HepG2 (cell line): ENCODE measurements around the gene DLAT. TPM values are rescaled to one million over a fixed set of nuclear protein-coding genes. Genes with fewer than 3 reads are reported as not detected.
A peak's percentile ranks its signal among the peaks of the same experiment; 100 is the strongest.

Experiments
- ARNT2 ChIP-seq: sonication (generic); formaldehyde crosslinking; IDR thresholded peaks from 2 replicates; pipeline ENCODE4 v1.8.0; 2022; ENCODE audit warnings: mild to moderate bottlenecking, low read depth, missing genetic modification reagents, moderate library complexity
- BCL3 ChIP-seq: sonication (generic); formaldehyde crosslinking; IDR thresholded peaks from 2 replicates; pipeline ENCODE4 v1.5.1; 2020; ENCODE audit warnings: mild to moderate bottlenecking, missing genetic modification reagents, moderate library complexity
- GLI4 ChIP-seq: sonication (generic); formaldehyde crosslinking; IDR thresholded peaks from 2 replicates; pipeline ENCODE4 v1.5.1; 2020; ENCODE audit warnings: missing genetic modification reagents, mild to moderate bottlenecking, moderate library complexity, borderline replicate concordance
- IRX3 ChIP-seq: sonication (generic); formaldehyde crosslinking; IDR thresholded peaks from 2 replicates; pipeline ENCODE4 v1.8.1; 2023; ENCODE audit warnings: mild to moderate bottlenecking, low read depth, missing genetic modification reagents, borderline replicate concordance
- ISL2 ChIP-seq: sonication (generic); formaldehyde crosslinking; IDR thresholded peaks from 2 replicates; pipeline ENCODE4 v1.5.0; 2020; ENCODE audit warnings: missing genetic modification reagents
- KLF15 ChIP-seq: sonication (generic); formaldehyde crosslinking; IDR thresholded peaks from 2 replicates; pipeline ENCODE4 v1.8.1; 2023; ENCODE audit warnings: borderline replicate concordance, mild to moderate bottlenecking, inconsistent platforms, missing genetic modification reagents, mixed read lengths
- MBNL3 ChIP-seq: fragments of 250-450 bp; sonication (Bioruptor Pico); conservative IDR thresholded peaks from 2 replicates; pipeline ENCODE4 v1.8.0; 2022; ENCODE audit warnings: mild to moderate bottlenecking, inconsistent platforms
- NFRKB ChIP-seq: fragments of 450-650 bp; IDR thresholded peaks from 2 replicates; pipeline ENCODE4 v1.6.1; 2017
- NKX3-1 ChIP-seq: sonication (generic); formaldehyde crosslinking; IDR thresholded peaks from 2 replicates; pipeline ENCODE4 v1.5.0; 2020; ENCODE audit warnings: missing genetic modification reagents
- PHF8 ChIP-seq: sonication (generic); formaldehyde crosslinking; IDR thresholded peaks from 2 replicates; pipeline ENCODE4 v1.5.0; 2020; ENCODE audit warnings: missing genetic modification reagents
- RBFOX2 ChIP-seq: fragments of 200-400 bp; formaldehyde crosslinking; IDR thresholded peaks from 2 replicates; pipeline ENCODE4 v1.6.1; 2017; ENCODE audit warnings: low read depth, mild to moderate bottlenecking, low read length
- SP140L ChIP-seq: sonication (generic); formaldehyde crosslinking; IDR thresholded peaks from 2 replicates; pipeline ENCODE4 v1.4.0; 2020; ENCODE audit warnings: missing genetic modification reagents, borderline replicate concordance
- TBP ChIP-seq: sonication (generic); formaldehyde crosslinking; IDR thresholded peaks from 2 replicates; pipeline ENCODE4 v1.5.0; 2020; ENCODE audit warnings: missing genetic modification reagents
- TEAD3 ChIP-seq: optimal IDR thresholded peaks from 2 replicates; pipeline ENCODE3; 2016; ENCODE audit warnings: borderline replicate concordance
- TIGD3 ChIP-seq: sonication (generic); formaldehyde crosslinking; IDR thresholded peaks from 2 replicates; pipeline ENCODE4 v1.5.1; 2020; ENCODE audit warnings: mild to moderate bottlenecking, missing genetic modification reagents, borderline replicate concordance
- TMF1 ChIP-seq: sonication (generic); formaldehyde crosslinking; IDR thresholded peaks from 2 replicates; pipeline ENCODE4 v1.8.1; 2022; ENCODE audit warnings: low read depth, missing genetic modification reagents
- TOE1 ChIP-seq: sonication (generic); formaldehyde crosslinking; IDR thresholded peaks from 2 replicates; pipeline ENCODE4 v1.4.0; 2020; ENCODE audit warnings: mild to moderate bottlenecking, missing genetic modification reagents
- ZFP90 ChIP-seq: sonication (generic); formaldehyde crosslinking; IDR thresholded peaks from 2 replicates; pipeline ENCODE4 v1.8.0; 2022; ENCODE audit warnings: missing genetic modification reagents, mild to moderate bottlenecking, inconsistent platforms, borderline replicate concordance
- ZNF207 ChIP-seq: fragments of 450-650 bp; IDR thresholded peaks from 2 replicates; pipeline ENCODE4 v1.6.1; 2016; ENCODE audit warnings: antibody characterized with exemption, borderline replicate concordance
- ZNF580 ChIP-seq: IDR thresholded peaks from 2 replicates; pipeline ENCODE4 v1.6.1; 2016; ENCODE audit warnings: low read depth, borderline replicate concordance
- ZNF629 ChIP-seq: sonication (generic); formaldehyde crosslinking; conservative IDR thresholded peaks from 2 replicates; pipeline ENCODE4 v1.5.0; 2020; ENCODE audit warnings: missing genetic modification reagents
- ZNF660 ChIP-seq: sonication (generic); formaldehyde crosslinking; IDR thresholded peaks from 2 replicates; pipeline ENCODE4 v1.5.1; 2020; ENCODE audit warnings: mild to moderate bottlenecking, low read depth, missing genetic modification reagents, borderline replicate concordance
- ZNF670 ChIP-seq: sonication (generic); formaldehyde crosslinking; IDR thresholded peaks from 2 replicates; pipeline ENCODE4 v1.8.0; 2022; ENCODE audit warnings: mild to moderate bottlenecking, missing genetic modification reagents, borderline replicate concordance
- ZSCAN9 ChIP-seq: IDR thresholded peaks from 2 replicates; pipeline ENCODE4 v1.6.1; 2016; ENCODE audit warnings: borderline replicate concordance
- polyA plus RNA-seq, 8 experiments: library from polyadenylated mRNA; depleted of rRNA in 3 of 8; stranded (reverse) in 7 of 8; unstranded in 1 of 8; fragments of >200 nt; fragmentation: Illumina TruSeq in 4 of 8; extraction: Trizol in 4 of 8; gene quantifications; 2 replicates each; pipeline versions ENCODE4 v1.2.1 to v1.2.3, GENCODE V29; 2011 to 2016; ENCODE audit warnings: low read depth in 4 of 8, missing spikeins in 1 of 8, mixed read lengths in 1 of 8; ENCODE audit not compliant: insufficient read depth in 1 of 8
- total RNA-seq, 5 experiments: library from RNA; depleted of rRNA; stranded (reverse); fragments of >200 nt; fragmentation: Illumina TruSeq; extraction: Trizol; gene quantifications; 2 replicates each; pipeline ENCODE4 v1.2.3, GENCODE V29; 2016; ENCODE audit warnings: low read depth in 1 of 5
- TF ChIP-seq, protein P1 (sequence below): sonication (generic); formaldehyde crosslinking; IDR thresholded peaks from 2 replicates; pipeline ENCODE4 v1.5.1; 2020; ENCODE audit warnings: missing genetic modification reagents, mild to moderate bottlenecking, borderline replicate concordance

Gene DLAT
- total and polyA plus RNA-seq, 2 of the 13 experiments (the other 11 are each of a cell fraction or from before 2014, with no cell fraction given): 26.4 to 62.2 TPM

GRCh38 chr11:112024773-112025678 is at the start of gene DLAT (continued):
- TF ChIP-seq GLI4 (CRISPR knock-in tag) (peak; percentile 66; the same call in 1 of the 2 replicates), ZNF580 (0 out of 2 replicates have a peak, but pooled peaks have one; percentile 69), ZNF207 (no peak), KLF15 (CRISPR knock-in tag) (0 out of 2 replicates have a peak, but pooled peaks have one; percentile 39), TEAD3 (CRISPR knock-in tag) (peak; percentile 80), RBFOX2 (peak; percentile 91), MBNL3 (CRISPR knock-in tag) (no peak), ZSCAN9 (CRISPR knock-in tag) (peak; percentile 86), ZFP90 (CRISPR knock-in tag) (peak; percentile 84), TMF1 (peak; percentile 84; the same call in 1 of the 2 replicates), TIGD3 (CRISPR knock-in tag) (no peak), NFRKB (no peak), ZNF660 (CRISPR knock-in tag) (no peak), ISL2 (CRISPR knock-in tag) (peak; percentile 33; the same call in 1 of the 2 replicates), ZNF629 (CRISPR knock-in tag) (0 out of 2 replicates have a peak, but pooled peaks have one; percentile 18), SP140L (CRISPR knock-in tag) (peak; percentile 95), ARNT2 (CRISPR knock-in tag) (peak; percentile 69), PHF8 (CRISPR knock-in tag) (peak; percentile 98), TBP (0 out of 2 replicates have a peak, but pooled peaks have one; percentile 55), IRX3 (peak; percentile 64; the same call in 1 of the 2 replicates), BCL3 (CRISPR knock-in tag) (peak; percentile 80; the same call in 1 of the 2 replicates), ZNF670 (peak; percentile 99), NKX3-1 (CRISPR knock-in tag) (peak; percentile 83; the same call in 1 of the 2 replicates), TOE1 (no peak; the same call in 1 of the 2 replicates)
- TF ChIP-seq, protein P1, sequence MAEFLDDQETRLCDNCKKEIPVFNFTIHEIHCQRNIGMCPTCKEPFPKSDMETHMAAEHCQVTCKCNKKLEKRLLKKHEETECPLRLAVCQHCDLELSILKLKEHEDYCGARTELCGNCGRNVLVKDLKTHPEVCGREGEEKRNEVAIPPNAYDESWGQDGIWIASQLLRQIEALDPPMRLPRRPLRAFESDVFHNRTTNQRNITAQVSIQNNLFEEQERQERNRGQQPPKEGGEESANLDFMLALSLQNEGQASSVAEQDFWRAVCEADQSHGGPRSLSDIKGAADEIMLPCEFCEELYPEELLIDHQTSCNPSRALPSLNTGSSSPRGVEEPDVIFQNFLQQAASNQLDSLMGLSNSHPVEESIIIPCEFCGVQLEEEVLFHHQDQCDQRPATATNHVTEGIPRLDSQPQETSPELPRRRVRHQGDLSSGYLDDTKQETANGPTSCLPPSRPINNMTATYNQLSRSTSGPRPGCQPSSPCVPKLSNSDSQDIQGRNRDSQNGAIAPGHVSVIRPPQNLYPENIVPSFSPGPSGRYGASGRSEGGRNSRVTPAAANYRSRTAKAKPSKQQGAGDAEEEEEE: no peak; the same call in 1 of the 2 replicates
